Left renal cortex interstitium (tissue), 4 donors: ENCODE data around the gene PKP3. TPM values are rescaled to one million over a fixed set of nuclear protein-coding genes. Genes with fewer than 3 reads are reported as not detected.
A peak's percentile ranks its signal among the peaks of the same experiment; 100 is the strongest.
"Not testable (repeated sequence)": the region's sequence is repeated elsewhere in the genome, so short reads cannot be mapped to it uniquely, and the experiment has no call there.

Experiments used
- DNase-seq, 4 donors: peaks; one replicate each; pipeline ENCODE4 v3.0.0-alpha.2; 2013; ENCODE audit warnings: low read depth in 4 of 4, low spot score in 2 of 4, missing footprints in 1 of 4
- polyA plus RNA-seq, 4 donors: library from polyadenylated mRNA; unstranded; fragments of 120-200 nt; gene quantifications; one replicate each; pipeline ENCODE4 v1.2.1, GENCODE V29; 2013; ENCODE audit not compliant: insufficient read length in 4 of 4

Gene PKP3
- polyA plus RNA-seq, result 1 to 10 TPM; 4.0 to 8.4 (median 7.2) TPM

GRCh38 chr11:394034-394857, at the start of gene PKP3:
Gene PKP3, plus strand, starts transcription at chr11:394209. Its CDS starts 84 bp downstream, at chr11:394293.
- no peak for DNase-seq

- no peak for DNase-seq
These were observed 49.0 kb upstream of the PKP3 start for GRCh38 chr11:344836-345578.

GRCh38 chr11:346529-346928, 47.5 kb upstream of the PKP3 start:
- DNase-seq, result no peak

GRCh38 chr11:349270-349954, 44.6 kb upstream of the PKP3 start:
- not testable (repeated sequence) for DNase-seq

DNA sequence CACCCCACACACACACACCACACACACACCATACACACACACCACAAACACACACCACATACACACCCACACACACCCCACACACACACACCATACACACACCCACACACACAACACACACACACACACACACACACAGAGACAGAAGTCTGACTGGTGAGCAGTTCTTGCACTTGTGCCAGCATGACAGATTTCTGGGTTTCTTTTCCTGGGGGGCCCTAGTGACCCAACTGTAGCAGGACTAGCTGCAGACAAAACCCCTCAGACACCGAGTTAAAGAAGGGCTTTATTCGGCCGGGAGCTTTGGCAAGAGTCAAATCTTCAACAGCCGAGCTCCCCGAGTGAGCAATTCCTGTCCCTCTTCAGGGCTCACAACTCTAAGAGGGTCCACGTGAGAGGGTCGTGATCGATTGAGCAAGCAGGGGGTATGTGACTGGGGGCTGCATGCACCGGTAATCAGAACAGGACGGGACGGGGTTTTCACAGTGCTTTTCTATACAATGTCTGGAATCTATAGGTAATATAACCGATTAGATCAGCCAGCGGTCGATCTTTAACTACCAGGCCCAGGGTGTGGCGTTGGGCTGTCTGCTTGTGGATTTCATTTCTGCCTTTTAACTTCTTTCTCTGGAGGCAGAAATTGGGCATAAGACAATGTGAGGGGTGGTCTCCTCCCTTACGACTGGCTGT, 43.8 kb upstream of the PKP3 start:
- not testable (repeated sequence) for DNase-seq

DNA sequence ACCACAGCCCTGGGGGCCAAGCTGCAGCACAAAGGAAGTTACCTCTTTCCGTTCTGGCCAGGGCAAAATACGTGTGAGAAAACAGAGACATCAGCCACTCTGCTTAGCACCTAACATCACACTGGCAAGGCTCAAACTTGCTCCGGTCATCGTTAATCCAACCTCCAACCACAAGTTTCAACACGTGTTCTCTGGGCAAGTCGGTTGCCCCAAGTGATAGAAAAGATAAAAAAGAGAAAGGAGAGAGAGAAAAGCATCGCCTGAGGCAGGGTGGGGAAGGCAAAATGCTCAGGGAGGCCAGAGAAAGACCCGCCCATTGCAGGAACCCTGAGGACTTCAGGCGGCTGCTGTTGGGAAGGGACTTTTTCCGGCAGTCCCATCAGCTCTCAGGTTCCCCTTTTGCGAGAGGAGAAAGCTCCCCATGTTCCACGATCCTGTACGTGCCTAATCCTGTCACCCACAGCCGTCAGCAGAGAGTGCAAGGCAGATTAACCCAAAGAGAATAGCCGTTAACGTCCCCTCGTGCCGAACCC, 43.2 kb upstream of the PKP3 start:
- no peak for DNase-seq

GRCh38 chr11:351411-351810, 42.6 kb upstream of the PKP3 start:
- no peak for DNase-seq

- no peak for DNase-seq
These were observed 41.5 kb upstream of the PKP3 start for GRCh38 chr11:352456-353031.

DNA sequence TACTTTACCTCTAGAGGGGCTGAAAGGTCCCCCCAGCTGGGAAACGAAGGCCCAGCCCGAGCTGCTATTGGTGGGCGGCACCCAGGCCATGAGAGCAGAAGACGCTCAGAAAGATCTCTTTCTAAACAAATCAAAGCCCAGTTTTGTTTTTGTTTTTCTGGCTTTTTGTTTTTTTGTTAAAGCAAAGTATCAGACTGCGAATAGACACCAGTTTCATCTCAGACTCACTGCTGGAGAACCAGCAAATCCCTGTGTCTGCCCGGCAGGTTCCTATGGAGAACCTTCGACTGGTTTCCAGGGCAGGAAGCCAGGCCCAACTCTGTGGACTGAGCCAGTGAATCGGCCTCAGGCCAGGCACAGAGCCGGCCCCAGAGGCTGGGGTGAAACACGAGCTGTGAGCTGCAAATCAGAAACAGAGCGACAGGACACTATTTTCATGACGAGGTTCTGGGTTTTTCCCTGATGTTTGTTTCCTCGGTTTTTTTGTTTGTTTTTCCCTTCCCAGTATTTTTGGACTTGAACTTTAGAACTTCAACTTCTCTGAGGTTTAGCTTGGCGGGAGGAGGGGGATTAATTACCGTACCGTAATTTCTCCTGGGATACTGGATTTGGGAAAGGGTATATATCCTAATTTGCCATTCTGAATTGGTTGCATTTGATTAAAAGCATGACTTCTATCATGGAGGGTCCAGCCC, 40.7 kb upstream of the PKP3 start:
- peak in 1 of 4 donors; percentile 44 for DNase-seq

- peak in 3 of 4 donors; percentile 83 to 88 (median 84) for DNase-seq
These were observed 38.2 kb upstream of the PKP3 start for GRCh38 chr11:355581-356458.

DNA sequence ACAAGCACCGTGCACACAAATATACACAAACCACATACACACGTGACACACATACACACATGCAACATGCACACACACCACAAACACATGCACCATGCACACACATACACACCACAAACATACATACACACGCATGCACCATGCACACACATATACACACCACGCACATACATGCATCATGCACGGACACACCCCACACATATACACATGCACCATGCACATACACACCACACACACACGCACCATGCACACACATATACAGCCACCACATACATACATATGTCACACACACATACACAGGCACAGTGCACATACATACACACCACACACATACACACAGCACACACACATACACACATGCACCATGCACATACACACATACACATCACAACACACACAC, 37.4 kb upstream of the PKP3 start:
- DNase-seq, result no peak

DNA sequence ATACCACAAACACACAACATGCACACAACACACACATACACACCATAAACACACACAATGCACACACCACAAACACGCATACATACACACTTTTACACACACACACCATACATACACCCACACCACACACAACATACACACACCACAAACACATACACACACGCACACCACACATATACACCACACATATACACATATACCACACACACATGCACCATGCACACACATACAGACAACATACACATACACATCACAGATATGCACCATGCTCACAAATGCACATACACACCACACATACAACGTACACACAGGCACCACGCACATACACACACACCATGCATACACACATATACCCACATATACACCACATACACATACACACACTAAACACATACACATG, 36.4 kb upstream of the PKP3 start:
- DNase-seq, result no peak

- DNase-seq, result no peak
These were observed 35.7 kb upstream of the PKP3 start for GRCh38 chr11:358129-358800.

GRCh38 chr11:359181-359714, 34.8 kb upstream of the PKP3 start:
- DNase-seq, result no peak

GRCh38 chr11:360326-361280, 33.4 kb upstream of the PKP3 start:
- DNase-seq, result no peak

- no peak for DNase-seq
These were observed 31.2 kb upstream of the PKP3 start for GRCh38 chr11:362642-363442.
